ENCODE measurements around the gene CRYAB.

CRYAB gene

GRCh38 chr11:111920908-111921307 is 9.3 kb upstream of the CRYAB start:
- no peak for DNase-seq (ENCODE audit: low read depth)
- no peak overlapping the region for H3K4me3 ChIP-seq (ENCODE audit: control insufficient read depth, low read depth, low read length)
- no peak for TF ChIP-seq CTCF (IDR thresholded peaks at IDR 0.05; ENCODE audit: control insufficient read depth, insufficient read depth, low read depth, low read length, missing control alignments)

GRCh38 chr11:111918390-111919256 is 7.1 kb upstream of the CRYAB start, which contains the start of gene C11orf52:
Gene C11orf52, plus strand, starts transcription at chr11:111918913. Its CDS starts 60 bp downstream, at chr11:111918973.
- TF ChIP-seq CTCF (IDR thresholded peaks at IDR 0.05; ENCODE audit: control insufficient read depth, insufficient read depth, low read depth, low read length, missing control alignments), result no peak
- H3K4me3 ChIP-seq (ENCODE audit: control insufficient read depth, low read depth, low read length), result no peak within 1 kb of the TSS
- DNase-seq (ENCODE audit: low read depth), result no peak

GRCh38 chr11:111917788-111918187 is 6.2 kb upstream of the CRYAB start:
- no peak overlapping the region for H3K4me3 ChIP-seq (ENCODE audit: control insufficient read depth, low read depth, low read length)
- no peak for TF ChIP-seq CTCF (IDR thresholded peaks at IDR 0.05; ENCODE audit: control insufficient read depth, insufficient read depth, low read depth, low read length, missing control alignments)
- no peak for DNase-seq (ENCODE audit: low read depth)

- no peak for DNase-seq (ENCODE audit: low read depth)
- no peak for TF ChIP-seq CTCF (IDR thresholded peaks at IDR 0.05; ENCODE audit: control insufficient read depth, insufficient read depth, low read depth, low read length, missing control alignments)
- H3K4me3 ChIP-seq (ENCODE audit: control insufficient read depth, low read depth, low read length), result no peak overlapping the region
These were observed 5.7 kb upstream of the CRYAB start for GRCh38 chr11:111917312-111917711.

GRCh38 chr11:111916768-111917167 is 5.2 kb upstream of the CRYAB start:
- no peak overlapping the region for H3K4me3 ChIP-seq (ENCODE audit: control insufficient read depth, low read depth, low read length)
- DNase-seq (ENCODE audit: low read depth), result no peak
- no peak for TF ChIP-seq CTCF (IDR thresholded peaks at IDR 0.05; ENCODE audit: control insufficient read depth, insufficient read depth, low read depth, low read length, missing control alignments)

GRCh38 chr11:111913997-111914396 is 2.4 kb upstream of the CRYAB start:
- no peak for DNase-seq (ENCODE audit: low read depth)
- no peak overlapping the region for H3K4me3 ChIP-seq (ENCODE audit: control insufficient read depth, low read depth, low read length)
- no peak for TF ChIP-seq CTCF (IDR thresholded peaks at IDR 0.05; ENCODE audit: control insufficient read depth, insufficient read depth, low read depth, low read length, missing control alignments)
